HEK293 (cell line): ENCODE data around the gene TTC13.

Experiments used
- ATF2 ChIP-seq: fragments of 450-650 bp; formaldehyde crosslinking; IDR thresholded peaks from 2 replicates; pipeline ENCODE4 v1.5.1; 2016; ENCODE audit warnings: missing biosample characterization, missing genetic modification characterization, low read depth
- BCL11B ChIP-seq: fragments of 450-650 bp; formaldehyde crosslinking; IDR thresholded peaks from 2 replicates; pipeline ENCODE4 v1.5.1; 2016; ENCODE audit warnings: low read depth, missing biosample characterization, missing genetic modification characterization
- KLF8 ChIP-seq: fragments of 450-650 bp; formaldehyde crosslinking; IDR thresholded peaks from 2 replicates; pipeline ENCODE4 v1.5.1; 2016; ENCODE audit warnings: missing biosample characterization, missing genetic modification characterization
- MZF1 ChIP-seq: fragments of 450-650 bp; formaldehyde crosslinking; IDR thresholded peaks from 2 replicates; pipeline ENCODE4 v1.5.1; 2017; ENCODE audit warnings: missing biosample characterization, missing genetic modification characterization, borderline replicate concordance
- YY1 ChIP-seq: fragments of 450-650 bp; formaldehyde crosslinking; IDR thresholded peaks from 2 replicates; pipeline ENCODE4 v1.5.1; 2018; ENCODE audit warnings: missing biosample characterization, missing genetic modification characterization
- ZBTB10 ChIP-seq: fragments of 450-650 bp; formaldehyde crosslinking; IDR thresholded peaks from 2 replicates; pipeline ENCODE4 v1.5.1; 2016; ENCODE audit warnings: missing biosample characterization, missing genetic modification characterization
- ZNF274 ChIP-seq, 2 experiments: fragments of 200-500 bp in 1 of 2; fragments of 450-650 bp in 1 of 2; sonication (Bioruptor generic) in 1 of 2; formaldehyde crosslinking in 1 of 2; IDR thresholded peaks; 2 replicates each; pipeline versions ENCODE4 v1.5.1 to v1.6.1; 2014 to 2016; ENCODE audit warnings: borderline replicate concordance in 1 of 2, inconsistent platforms in 1 of 2, low read length in 1 of 2, missing biosample characterization in 1 of 2, missing genetic modification characterization in 1 of 2
- ZNF341 ChIP-seq: fragments of 450-650 bp; formaldehyde crosslinking; IDR thresholded peaks from 2 replicates; pipeline ENCODE4; 2016; ENCODE audit warnings: low read depth, missing biosample characterization, missing genetic modification characterization
- ZNF76 ChIP-seq: fragments of 450-650 bp; formaldehyde crosslinking; IDR thresholded peaks from 2 replicates; pipeline ENCODE4; 2016; ENCODE audit warnings: low read depth, missing biosample characterization, missing genetic modification characterization, borderline replicate concordance
- ZSCAN30 ChIP-seq: fragments of 450-650 bp; IDR thresholded peaks from 2 replicates; pipeline ENCODE4 v1.5.1; 2018; ENCODE audit warnings: missing biosample characterization, mild to moderate bottlenecking, missing genetic modification characterization, moderate library complexity
- TF ChIP-seq, protein P1 (sequence below): fragments of 450-650 bp; formaldehyde crosslinking; IDR thresholded peaks from 2 replicates; pipeline ENCODE4 v1.5.1; 2016; ENCODE audit warnings: missing biosample characterization, missing genetic modification characterization
- TF ChIP-seq, protein P2 (sequence below): fragments of 450-650 bp; formaldehyde crosslinking; IDR thresholded peaks from 2 replicates; pipeline ENCODE4 v1.5.1; 2016; ENCODE audit warnings: missing biosample characterization, missing genetic modification characterization
- TF ChIP-seq, protein P3 (sequence below): fragments of 450-650 bp; formaldehyde crosslinking; IDR thresholded peaks from 2 replicates; pipeline ENCODE4 v1.5.1; 2016; ENCODE audit warnings: missing biosample characterization, missing genetic modification characterization, borderline replicate concordance

DNA sequence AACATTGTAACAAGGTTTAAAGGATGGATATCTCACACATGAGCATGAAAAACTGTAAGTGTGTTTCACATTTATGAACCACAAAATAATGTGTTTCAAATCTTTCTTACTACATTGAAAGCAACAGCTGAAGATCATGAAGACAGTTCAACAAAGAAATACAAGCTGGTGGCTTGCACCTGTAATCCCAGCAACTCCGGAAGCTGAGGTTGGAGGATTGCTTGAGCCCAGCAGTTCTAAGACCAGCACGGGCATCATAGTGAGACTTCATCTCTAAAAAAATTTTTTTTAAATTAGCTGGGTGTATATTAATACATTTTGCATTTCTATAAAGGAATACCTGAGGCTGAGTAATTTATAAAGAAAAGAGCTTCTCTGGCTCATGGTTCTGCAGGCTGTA, 83.2 kb downstream of the TTC13 start:
- TF ChIP-seq KLF8 (tag by site-specific recombination) = no peak
- no peak for TF ChIP-seq ZSCAN30 (tag by site-specific recombination)
- no peak for TF ChIP-seq ZNF274 (IDR thresholded peaks at IDR 0.05; ENCODE audit: low read length)
- TF ChIP-seq ZNF274 (tag by site-specific recombination; IDR thresholded peaks at IDR 0.05; ENCODE audit: borderline replicate concordance) = no peak
- TF ChIP-seq, protein P1, sequence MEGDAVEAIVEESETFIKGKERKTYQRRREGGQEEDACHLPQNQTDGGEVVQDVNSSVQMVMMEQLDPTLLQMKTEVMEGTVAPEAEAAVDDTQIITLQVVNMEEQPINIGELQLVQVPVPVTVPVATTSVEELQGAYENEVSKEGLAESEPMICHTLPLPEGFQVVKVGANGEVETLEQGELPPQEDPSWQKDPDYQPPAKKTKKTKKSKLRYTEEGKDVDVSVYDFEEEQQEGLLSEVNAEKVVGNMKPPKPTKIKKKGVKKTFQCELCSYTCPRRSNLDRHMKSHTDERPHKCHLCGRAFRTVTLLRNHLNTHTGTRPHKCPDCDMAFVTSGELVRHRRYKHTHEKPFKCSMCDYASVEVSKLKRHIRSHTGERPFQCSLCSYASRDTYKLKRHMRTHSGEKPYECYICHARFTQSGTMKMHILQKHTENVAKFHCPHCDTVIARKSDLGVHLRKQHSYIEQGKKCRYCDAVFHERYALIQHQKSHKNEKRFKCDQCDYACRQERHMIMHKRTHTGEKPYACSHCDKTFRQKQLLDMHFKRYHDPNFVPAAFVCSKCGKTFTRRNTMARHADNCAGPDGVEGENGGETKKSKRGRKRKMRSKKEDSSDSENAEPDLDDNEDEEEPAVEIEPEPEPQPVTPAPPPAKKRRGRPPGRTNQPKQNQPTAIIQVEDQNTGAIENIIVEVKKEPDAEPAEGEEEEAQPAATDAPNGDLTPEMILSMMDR (tag by site-specific recombination) = no peak
- TF ChIP-seq, protein P2, sequence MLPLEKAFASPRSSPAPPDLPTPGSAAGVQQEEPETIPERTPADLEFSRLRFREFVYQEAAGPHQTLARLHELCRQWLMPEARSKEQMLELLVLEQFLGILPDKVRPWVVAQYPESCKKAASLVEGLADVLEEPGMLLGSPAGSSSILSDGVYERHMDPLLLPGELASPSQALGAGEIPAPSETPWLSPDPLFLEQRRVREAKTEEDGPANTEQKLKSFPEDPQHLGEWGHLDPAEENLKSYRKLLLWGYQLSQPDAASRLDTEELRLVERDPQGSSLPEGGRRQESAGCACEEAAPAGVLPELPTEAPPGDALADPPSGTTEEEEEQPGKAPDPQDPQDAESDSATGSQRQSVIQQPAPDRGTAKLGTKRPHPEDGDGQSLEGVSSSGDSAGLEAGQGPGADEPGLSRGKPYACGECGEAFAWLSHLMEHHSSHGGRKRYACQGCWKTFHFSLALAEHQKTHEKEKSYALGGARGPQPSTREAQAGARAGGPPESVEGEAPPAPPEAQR = no peak
- no peak for TF ChIP-seq ZBTB10 (tag by site-specific recombination)
- TF ChIP-seq ZNF76 (tag by site-specific recombination) = no peak
- no peak for TF ChIP-seq YY1 (tag by site-specific recombination)
- no peak for TF ChIP-seq BCL11B
- TF ChIP-seq ZNF341 (tag by site-specific recombination) = no peak
- TF ChIP-seq, protein P3, sequence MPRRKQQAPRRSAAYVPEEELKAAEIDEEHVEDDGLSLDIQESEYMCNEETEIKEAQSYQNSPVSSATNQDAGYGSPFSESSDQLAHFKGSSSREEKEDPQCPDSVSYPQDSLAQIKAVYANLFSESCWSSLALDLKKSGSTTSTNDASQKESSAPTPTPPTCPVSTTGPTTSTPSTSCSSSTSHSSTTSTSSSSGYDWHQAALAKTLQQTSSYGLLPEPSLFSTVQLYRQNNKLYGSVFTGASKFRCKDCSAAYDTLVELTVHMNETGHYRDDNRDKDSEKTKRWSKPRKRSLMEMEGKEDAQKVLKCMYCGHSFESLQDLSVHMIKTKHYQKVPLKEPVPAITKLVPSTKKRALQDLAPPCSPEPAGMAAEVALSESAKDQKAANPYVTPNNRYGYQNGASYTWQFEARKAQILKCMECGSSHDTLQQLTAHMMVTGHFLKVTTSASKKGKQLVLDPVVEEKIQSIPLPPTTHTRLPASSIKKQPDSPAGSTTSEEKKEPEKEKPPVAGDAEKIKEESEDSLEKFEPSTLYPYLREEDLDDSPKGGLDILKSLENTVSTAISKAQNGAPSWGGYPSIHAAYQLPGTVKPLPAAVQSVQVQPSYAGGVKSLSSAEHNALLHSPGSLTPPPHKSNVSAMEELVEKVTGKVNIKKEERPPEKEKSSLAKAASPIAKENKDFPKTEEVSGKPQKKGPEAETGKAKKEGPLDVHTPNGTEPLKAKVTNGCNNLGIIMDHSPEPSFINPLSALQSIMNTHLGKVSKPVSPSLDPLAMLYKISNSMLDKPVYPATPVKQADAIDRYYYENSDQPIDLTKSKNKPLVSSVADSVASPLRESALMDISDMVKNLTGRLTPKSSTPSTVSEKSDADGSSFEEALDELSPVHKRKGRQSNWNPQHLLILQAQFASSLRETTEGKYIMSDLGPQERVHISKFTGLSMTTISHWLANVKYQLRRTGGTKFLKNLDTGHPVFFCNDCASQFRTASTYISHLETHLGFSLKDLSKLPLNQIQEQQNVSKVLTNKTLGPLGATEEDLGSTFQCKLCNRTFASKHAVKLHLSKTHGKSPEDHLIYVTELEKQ (tag by site-specific recombination) = no peak
- TF ChIP-seq MZF1 = no peak
- no peak for TF ChIP-seq ATF2 (tag by site-specific recombination)
